ENCODE results near the gene FGA. TPM values are rescaled to one million over a fixed set of nuclear protein-coding genes. Genes with fewer than 3 reads are reported as not detected.

Gene FGA
- total and polyA plus RNA-seq, 2 of the 8 experiments (the other 6 are each of a cell fraction or from before 2014, with no cell fraction given) = not detected

DNA sequence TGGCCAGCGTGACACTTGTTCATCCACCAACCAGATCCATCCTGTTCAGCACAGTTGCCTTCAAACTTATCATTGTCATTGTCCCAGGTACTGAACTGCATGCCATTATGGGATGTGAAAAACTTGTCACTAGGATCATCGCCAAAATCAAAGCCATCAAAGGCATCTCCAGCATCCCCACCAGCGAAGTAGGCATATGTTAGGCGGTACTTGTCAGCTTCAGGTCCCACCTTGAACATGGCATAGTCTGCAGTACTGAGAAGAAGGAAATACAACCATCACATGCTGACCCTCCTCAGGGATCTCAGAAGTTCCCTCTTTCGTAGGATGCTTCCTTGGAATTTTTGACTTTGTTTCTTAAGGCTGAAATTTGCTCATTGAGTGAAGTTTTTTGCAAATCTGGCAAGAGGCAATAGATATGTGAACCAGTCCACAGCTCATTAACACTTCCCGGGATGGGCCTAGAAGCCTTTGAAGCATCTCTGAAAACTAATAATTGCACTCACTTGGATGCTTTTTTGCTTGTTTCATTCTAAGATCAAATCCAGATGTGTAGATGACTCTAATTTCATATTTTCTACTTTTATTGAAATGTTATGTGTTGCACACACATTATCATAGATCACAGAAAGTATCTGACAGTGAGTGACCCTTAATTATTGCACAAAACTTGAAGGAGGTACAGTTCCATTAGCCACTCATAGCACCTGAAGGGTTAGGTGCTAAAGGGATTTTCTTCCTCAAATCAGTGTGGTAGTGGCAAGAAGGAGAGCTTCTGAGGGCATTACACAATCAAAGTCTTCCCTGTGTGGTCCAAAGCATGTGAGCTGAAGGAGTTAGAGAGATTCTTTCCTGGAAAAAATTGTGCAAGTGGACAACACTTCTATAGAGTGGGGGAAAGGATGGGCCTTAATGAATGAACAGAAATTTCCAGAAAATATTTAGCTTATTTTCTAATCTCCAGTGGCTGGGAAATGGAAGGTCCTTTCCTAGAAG is 16.5 kb upstream of the FGA start (continued):
- TF ChIP-seq, protein P1, sequence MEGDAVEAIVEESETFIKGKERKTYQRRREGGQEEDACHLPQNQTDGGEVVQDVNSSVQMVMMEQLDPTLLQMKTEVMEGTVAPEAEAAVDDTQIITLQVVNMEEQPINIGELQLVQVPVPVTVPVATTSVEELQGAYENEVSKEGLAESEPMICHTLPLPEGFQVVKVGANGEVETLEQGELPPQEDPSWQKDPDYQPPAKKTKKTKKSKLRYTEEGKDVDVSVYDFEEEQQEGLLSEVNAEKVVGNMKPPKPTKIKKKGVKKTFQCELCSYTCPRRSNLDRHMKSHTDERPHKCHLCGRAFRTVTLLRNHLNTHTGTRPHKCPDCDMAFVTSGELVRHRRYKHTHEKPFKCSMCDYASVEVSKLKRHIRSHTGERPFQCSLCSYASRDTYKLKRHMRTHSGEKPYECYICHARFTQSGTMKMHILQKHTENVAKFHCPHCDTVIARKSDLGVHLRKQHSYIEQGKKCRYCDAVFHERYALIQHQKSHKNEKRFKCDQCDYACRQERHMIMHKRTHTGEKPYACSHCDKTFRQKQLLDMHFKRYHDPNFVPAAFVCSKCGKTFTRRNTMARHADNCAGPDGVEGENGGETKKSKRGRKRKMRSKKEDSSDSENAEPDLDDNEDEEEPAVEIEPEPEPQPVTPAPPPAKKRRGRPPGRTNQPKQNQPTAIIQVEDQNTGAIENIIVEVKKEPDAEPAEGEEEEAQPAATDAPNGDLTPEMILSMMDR (IDR thresholded peaks at IDR 0.05; ENCODE audit: control extremely low read depth in 1 of 3, insufficient read depth in 1 of 3, low read depth in 1 of 3, low read length in 3 of 3) = no peak
- TF ChIP-seq RFX5 (IDR thresholded peaks at IDR 0.05; ENCODE audit: borderline replicate concordance, low read depth, low read length) (no peak), ASH2L (IDR thresholded peaks at IDR 0.05; ENCODE audit: low read length) (no peak)

Data from H1 (cell line).